H9 (cell line): ENCODE data around the gene KCNMA1. TPM values are rescaled to one million over a fixed set of nuclear protein-coding genes. Genes with fewer than 3 reads are reported as not detected.

Source experiments
- DNase-seq: peaks from one replicate; pipeline ENCODE4 v3.0.0-alpha.2; 2017
- H2AFZ ChIP-seq: one replicate; pipeline ENCODE4 v1.6.1; 2013; ENCODE audit warnings: mild to moderate bottlenecking, low read length, control low read depth, moderate library complexity
- H2AK5ac ChIP-seq: 2 replicates; pipeline ENCODE4 v1.6.1; 2013; ENCODE audit warnings: low read length, control low read depth, mixed read lengths; ENCODE audit not compliant: insufficient read length
- H2BK120ac ChIP-seq: one replicate; pipeline ENCODE4 v1.6.1; 2013; ENCODE audit warnings: low read depth, mild to moderate bottlenecking, low read length, control low read depth, inconsistent platforms; ENCODE audit not compliant: poor library complexity, severe bottlenecking
- H2BK12ac ChIP-seq: 2 replicates; pipeline ENCODE4 v1.6.1; 2013; ENCODE audit warnings: low read length, control low read depth, mixed read lengths, low read depth; ENCODE audit not compliant: insufficient read length
- H2BK15ac ChIP-seq: 2 replicates; pipeline ENCODE4 v1.6.1; 2013; ENCODE audit warnings: low read depth, low read length, control low read depth
- H2BK20ac ChIP-seq: one replicate; pipeline ENCODE4 v1.6.1; 2013; ENCODE audit warnings: low read depth, mild to moderate bottlenecking, low read length, control low read depth, inconsistent platforms; ENCODE audit not compliant: poor library complexity, severe bottlenecking
- H2BK5ac ChIP-seq: 2 replicates; pipeline ENCODE4 v1.6.1; 2013; ENCODE audit warnings: low read length, control low read depth, mixed read lengths; ENCODE audit not compliant: insufficient read length
- H3K14ac ChIP-seq: 2 replicates; pipeline ENCODE4 v1.6.1; 2013; ENCODE audit warnings: low read length, control low read depth; ENCODE audit not compliant: insufficient read depth
- H3K18ac ChIP-seq: 2 replicates; pipeline ENCODE4 v1.6.1; 2013; ENCODE audit warnings: low read depth, mild to moderate bottlenecking, mixed read lengths, low read length, control low read depth; ENCODE audit not compliant: insufficient read length
- H3K23ac ChIP-seq: 2 replicates; pipeline ENCODE4 v1.6.1; 2013; ENCODE audit warnings: low read length, control low read depth, mixed read lengths, low read depth; ENCODE audit not compliant: insufficient read length
- H3K23me2 ChIP-seq: 2 replicates; pipeline ENCODE4 v1.6.1; 2013; ENCODE audit warnings: low read depth, mild to moderate bottlenecking, mixed read lengths, low read length, control low read depth; ENCODE audit not compliant: insufficient read length, poor library complexity, severe bottlenecking
- H3K27ac ChIP-seq: 2 replicates; pipeline ENCODE4 v1.5.1; 2013; ENCODE audit warnings: low read length, control low read depth, mixed read lengths, low read depth; ENCODE audit not compliant: insufficient read length
- H3K27me3 ChIP-seq: 2 replicates; pipeline ENCODE4 v1.6.1; 2013; ENCODE audit warnings: low read length, control low read depth, inconsistent platforms; ENCODE audit not compliant: insufficient read depth
- H3K4ac ChIP-seq: 2 replicates; pipeline ENCODE4 v1.6.1; 2013; ENCODE audit warnings: low read depth, mild to moderate bottlenecking, control low read depth, inconsistent platforms, low read length, moderate library complexity
- H3K4me1 ChIP-seq: 2 replicates; pipeline ENCODE4 v1.6.1; 2013; ENCODE audit warnings: low read length, control low read depth, inconsistent platforms; ENCODE audit not compliant: insufficient read depth
- H3K4me2 ChIP-seq: 2 replicates; pipeline ENCODE4 v1.6.1; 2013; ENCODE audit warnings: low read length, control low read depth, mixed read lengths; ENCODE audit not compliant: insufficient read length, insufficient read depth
- H3K56ac ChIP-seq: 2 replicates; pipeline ENCODE4 v1.6.1; 2013; ENCODE audit warnings: low read depth, mild to moderate bottlenecking, mixed read lengths, low read length, control low read depth; ENCODE audit not compliant: insufficient read length
- H3K79me1 ChIP-seq: 2 replicates; pipeline ENCODE4 v1.6.1; 2013; ENCODE audit warnings: low read depth, mild to moderate bottlenecking, moderate library complexity, low read length, control low read depth, inconsistent platforms; ENCODE audit not compliant: insufficient read depth, poor library complexity, severe bottlenecking
- H3K79me2 ChIP-seq: 2 replicates; pipeline ENCODE4 v1.6.1; 2013; ENCODE audit warnings: low read length, control low read depth, inconsistent platforms; ENCODE audit not compliant: insufficient read depth
- H3K9ac ChIP-seq: 2 replicates; pipeline ENCODE4 v1.6.1; 2013; ENCODE audit warnings: low read length, control low read depth, mixed read lengths; ENCODE audit not compliant: insufficient read length; ENCODE audit errors: extremely low read depth
- H3K9me3 ChIP-seq: one replicate; pipeline ENCODE4 v1.6.1; 2013; ENCODE audit warnings: low read depth, low read length, inconsistent platforms; ENCODE audit not compliant: control insufficient read depth
- H3T11ph ChIP-seq: one replicate; pipeline ENCODE4 v1.6.1; 2013; ENCODE audit warnings: mild to moderate bottlenecking, low read length, control low read depth, inconsistent platforms
- H4K20me1 ChIP-seq: one replicate; pipeline ENCODE4 v1.6.1; 2013; ENCODE audit not compliant: control insufficient read depth, insufficient read length, insufficient read depth
- H4K5ac ChIP-seq: 2 replicates; pipeline ENCODE4 v1.6.1; 2013; ENCODE audit warnings: low read depth, mild to moderate bottlenecking, mixed read lengths, low read length, control low read depth; ENCODE audit not compliant: insufficient read length
- H4K8ac ChIP-seq: replicated peaks from 2 replicates; pipeline ENCODE4 v1.6.1; 2013; ENCODE audit warnings: low read length, control low read depth, mixed read lengths, low read depth; ENCODE audit not compliant: insufficient read length
- H4K91ac ChIP-seq: 2 replicates; pipeline ENCODE4 v1.6.1; 2013; ENCODE audit warnings: low read depth, mild to moderate bottlenecking, moderate library complexity, mixed read lengths, low read length, control low read depth; ENCODE audit not compliant: insufficient read length
- H3K27ac Mint-ChIP-seq, 3 experiments: 2 replicates in 2 of 3; 3 replicates in 1 of 3; pipeline ENCODE4 v1.8.0; 2020 to 2021; ENCODE audit warnings: mixed read lengths in 3 of 3, mild to moderate bottlenecking in 1 of 3, moderate library complexity in 1 of 3
- H3K27me3 Mint-ChIP-seq: 2 replicates; pipeline ENCODE4 v1.8.0; 2021; ENCODE audit warnings: low read depth, mild to moderate bottlenecking, moderate library complexity, mixed read lengths
- H3K36me3 Mint-ChIP-seq, 3 experiments: 2 replicates in 2 of 3; 3 replicates in 1 of 3; pipeline ENCODE4 v1.8.0; 2020 to 2021; ENCODE audit warnings: low read depth in 3 of 3, mixed read lengths in 3 of 3; ENCODE audit not compliant: insufficient read depth in 1 of 3
- H3K4me1 Mint-ChIP-seq, 2 experiments: 2 replicates each; pipeline ENCODE4 v1.8.0; 2020; ENCODE audit warnings: mixed read lengths in 2 of 2
- H3K4me3 Mint-ChIP-seq, 2 experiments: 2 replicates in 1 of 2; 3 replicates in 1 of 2; pipeline ENCODE4 v1.8.0; 2020 to 2021; ENCODE audit warnings: mild to moderate bottlenecking in 2 of 2, mixed read lengths in 2 of 2, moderate library complexity in 1 of 2
- H3K9me3 Mint-ChIP-seq, 2 experiments: 2 replicates in 1 of 2; 3 replicates in 1 of 2; pipeline ENCODE4 v1.8.0; 2020; ENCODE audit warnings: mild to moderate bottlenecking in 2 of 2, mixed read lengths in 2 of 2, moderate library complexity in 1 of 2
- WGBS: extraction: QIAGEN DNeasy Blood & Tissue Kit; methylation state at CpG from one replicate; pipeline ENCODE4 v1.1.7; 2013; ENCODE audit warnings: missing lambda C conversion rate, low lambda C conversion rate, mixed read lengths; ENCODE audit not compliant: insufficient read length; ENCODE audit errors: extremely low coverage; 5-methylcytosine and 5-hydroxymethylcytosine counted together
- total RNA-seq: library from RNA; stranded (reverse); gene quantifications from 2 replicates; pipeline ENCODE4 v1.2.1, GENCODE V29; 2021
- TF ChIP-seq, protein P1 (sequence below): fragments of 200-600 bp; sonication (generic); conservative IDR thresholded peaks from 3 replicates; pipeline ENCODE4 v1.8.0; 2021; ENCODE audit warnings: antibody characterized with exemption, mild to moderate bottlenecking

KCNMA1 gene
- total RNA-seq, 1 experiment from 2014 or later, result 2.0 TPM

DNA sequence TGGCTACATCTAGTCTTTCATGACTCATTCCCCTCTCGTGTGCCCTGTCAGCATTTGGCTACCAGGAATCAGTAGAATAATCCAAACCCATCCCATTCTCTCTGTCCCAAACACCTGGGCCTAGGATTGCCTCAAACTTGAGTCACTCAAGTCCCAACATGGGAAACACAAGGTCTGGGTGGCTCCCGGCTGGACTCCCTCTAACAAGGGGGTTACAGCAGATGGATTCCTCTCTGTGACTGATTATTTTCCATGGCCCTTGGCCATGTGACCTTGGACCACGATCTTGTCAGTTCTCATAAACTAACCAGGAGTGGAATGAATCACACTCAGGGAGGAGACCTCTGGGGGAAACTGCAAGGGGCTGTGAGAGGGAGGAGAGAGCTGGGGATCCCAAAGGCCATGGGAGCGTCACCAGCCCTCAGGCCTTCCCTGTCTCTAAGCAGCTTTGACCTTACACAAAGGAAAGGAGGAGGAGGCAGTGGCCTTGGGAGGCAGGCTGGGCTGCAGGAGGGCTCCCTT is 533.1 kb downstream of the KCNMA1 start:
- no peak overlapping the region for H3K56ac ChIP-seq
- H4K5ac ChIP-seq, result no peak overlapping the region
- Mint-ChIP-seq H3K27ac (no peak overlapping the region), H3K36me3 (no peaks in the 10 kb centered on the region; a peak in 1 of 7 replicates), H3K4me1 (peaks cover 19 to 26% of the 10 kb centered on the region in 2 experiments), H3K9me3 (no peaks in the 10 kb centered on the region), H3K4me3 (no peak overlapping the region), H3K27me3 (peaks cover 47% of the 10 kb centered on the region)
- no peaks in the 10 kb centered on the region for H3K79me2 ChIP-seq
- H3K4ac ChIP-seq, result no peak overlapping the region
- H2BK5ac ChIP-seq, result no peak overlapping the region
- H3T11ph ChIP-seq, result no peak overlapping the region
- H2BK120ac ChIP-seq, result no peak overlapping the region
- H4K20me1 ChIP-seq, result no peaks in the 10 kb centered on the region
- H3K27ac ChIP-seq, result no peak overlapping the region
- no peak overlapping the region for H2BK15ac ChIP-seq
- H3K14ac ChIP-seq, result no peak overlapping the region
- peaks cover 2% of the 10 kb centered on the region; the same call in 1 of the 2 replicates for H3K4me1 ChIP-seq
- no peak overlapping the region for H4K91ac ChIP-seq
- no peak overlapping the region for H2AK5ac ChIP-seq
- no peak overlapping the region for H3K9ac ChIP-seq
- TF ChIP-seq, protein P1, sequence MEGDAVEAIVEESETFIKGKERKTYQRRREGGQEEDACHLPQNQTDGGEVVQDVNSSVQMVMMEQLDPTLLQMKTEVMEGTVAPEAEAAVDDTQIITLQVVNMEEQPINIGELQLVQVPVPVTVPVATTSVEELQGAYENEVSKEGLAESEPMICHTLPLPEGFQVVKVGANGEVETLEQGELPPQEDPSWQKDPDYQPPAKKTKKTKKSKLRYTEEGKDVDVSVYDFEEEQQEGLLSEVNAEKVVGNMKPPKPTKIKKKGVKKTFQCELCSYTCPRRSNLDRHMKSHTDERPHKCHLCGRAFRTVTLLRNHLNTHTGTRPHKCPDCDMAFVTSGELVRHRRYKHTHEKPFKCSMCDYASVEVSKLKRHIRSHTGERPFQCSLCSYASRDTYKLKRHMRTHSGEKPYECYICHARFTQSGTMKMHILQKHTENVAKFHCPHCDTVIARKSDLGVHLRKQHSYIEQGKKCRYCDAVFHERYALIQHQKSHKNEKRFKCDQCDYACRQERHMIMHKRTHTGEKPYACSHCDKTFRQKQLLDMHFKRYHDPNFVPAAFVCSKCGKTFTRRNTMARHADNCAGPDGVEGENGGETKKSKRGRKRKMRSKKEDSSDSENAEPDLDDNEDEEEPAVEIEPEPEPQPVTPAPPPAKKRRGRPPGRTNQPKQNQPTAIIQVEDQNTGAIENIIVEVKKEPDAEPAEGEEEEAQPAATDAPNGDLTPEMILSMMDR, result no peak
- no peak overlapping the region for H3K23ac ChIP-seq
- H3K4me2 ChIP-seq, result no peak overlapping the region
- H3K23me2 ChIP-seq, result no peaks in the 10 kb centered on the region
- no peak overlapping the region for H3K18ac ChIP-seq
- no CpG with 5 or more reads among the region's 4 CpGs for WGBS
- H4K8ac ChIP-seq, result no peak overlapping the region
- no peaks in the 10 kb centered on the region for H3K79me1 ChIP-seq
- no peak overlapping the region for H2BK12ac ChIP-seq
- H3K9me3 ChIP-seq, result no peaks in the 10 kb centered on the region
- no peak overlapping the region for H2AFZ ChIP-seq
- no peaks in the 10 kb centered on the region; the same call in 1 of the 2 replicates for H3K27me3 ChIP-seq
- no peak for DNase-seq
- no peak overlapping the region for H2BK20ac ChIP-seq
